GM19468 (cell line): ENCODE measurements around the gene VAV3.

ENCODE experiments used
- ATAC-seq: cut with Tn5 transposase; IDR thresholded peaks from one replicate; pipeline ENCODE4 v1.9.1; 2021; ENCODE audit warnings: mild to moderate bottlenecking, moderate library complexity, moderate number of reproducible peaks; ENCODE audit not compliant: unreplicated experiment; ENCODE audit errors: extremely low read depth

The VAV3 gene

DNA sequence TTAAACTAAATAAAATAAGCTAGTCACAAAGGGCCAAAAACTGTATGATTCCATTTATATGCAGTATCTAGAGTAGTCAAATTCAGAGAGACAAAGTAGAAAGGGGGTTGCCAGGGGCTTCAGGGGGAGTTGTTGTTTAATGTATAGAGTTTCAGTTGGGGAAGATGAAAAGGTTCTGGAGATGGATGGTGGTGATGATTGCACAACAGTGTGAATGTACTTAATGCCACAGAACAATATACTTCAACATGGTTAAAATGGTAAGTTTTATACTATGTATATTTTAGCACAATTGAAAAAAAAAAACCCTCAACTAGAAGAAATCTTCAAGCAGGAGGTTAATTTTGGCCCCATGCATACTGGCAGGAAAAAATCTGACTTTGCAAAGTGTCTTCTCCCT lies 24.3 kb downstream of the VAV3 start:
- no peak for ATAC-seq

- no peak for ATAC-seq
Observed at GRCh38 chr1:107940017-107940577, 24.9 kb downstream of the VAV3 start.

DNA sequence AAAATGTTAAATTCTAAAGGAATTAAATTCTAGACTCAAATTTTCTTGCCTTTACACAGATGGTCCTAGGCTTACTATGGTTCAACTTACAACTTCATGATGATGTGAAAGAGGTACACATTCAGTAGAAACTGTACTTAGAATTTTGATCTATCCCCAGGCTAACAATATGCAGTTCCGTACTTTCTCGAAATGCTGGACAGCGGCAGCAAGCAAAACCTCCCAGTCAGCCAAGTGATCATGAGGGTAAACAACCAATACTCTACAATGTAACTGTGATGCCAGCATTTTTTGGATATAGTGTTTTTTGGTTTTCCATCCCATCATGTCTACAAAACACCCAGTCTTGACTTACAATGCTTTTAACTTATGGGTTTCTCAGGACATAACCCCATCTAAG lies 25.7 kb downstream of the VAV3 start:
- no peak for ATAC-seq

- no peak for ATAC-seq
Observed at GRCh38 chr1:107936498-107937481, 28.2 kb downstream of the VAV3 start.

- ATAC-seq = peak; percentile 90
Observed at GRCh38 chr1:107935396-107936064, 29.4 kb downstream of the VAV3 start.

DNA sequence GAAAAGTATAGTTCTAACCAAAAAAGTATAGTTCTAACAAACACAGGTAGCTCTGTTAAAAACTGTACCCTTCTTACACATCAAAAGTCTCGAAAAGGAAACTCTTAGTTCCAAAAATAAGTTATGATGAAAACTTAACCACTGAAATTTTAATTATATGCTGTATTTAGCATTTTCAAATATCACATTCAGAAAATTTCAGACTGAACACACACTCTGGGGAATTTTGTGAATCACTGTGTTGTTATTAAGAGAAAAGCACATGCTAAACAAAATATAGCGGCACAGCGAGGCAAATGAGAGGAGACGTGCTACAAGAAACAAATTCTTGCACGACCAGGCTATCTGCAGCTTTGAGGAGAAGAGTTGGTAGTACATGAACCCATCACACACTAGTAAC lies 30.4 kb downstream of the VAV3 start:
- no peak for ATAC-seq

GRCh38 chr1:107933736-107934135 lies 31.2 kb downstream of the VAV3 start:
- no peak for ATAC-seq

GRCh38 chr1:107930292-107930691 lies 34.7 kb downstream of the VAV3 start:
- no peak for ATAC-seq

GRCh38 chr1:107927820-107928219 lies 37.2 kb downstream of the VAV3 start:
- no peak for ATAC-seq

DNA sequence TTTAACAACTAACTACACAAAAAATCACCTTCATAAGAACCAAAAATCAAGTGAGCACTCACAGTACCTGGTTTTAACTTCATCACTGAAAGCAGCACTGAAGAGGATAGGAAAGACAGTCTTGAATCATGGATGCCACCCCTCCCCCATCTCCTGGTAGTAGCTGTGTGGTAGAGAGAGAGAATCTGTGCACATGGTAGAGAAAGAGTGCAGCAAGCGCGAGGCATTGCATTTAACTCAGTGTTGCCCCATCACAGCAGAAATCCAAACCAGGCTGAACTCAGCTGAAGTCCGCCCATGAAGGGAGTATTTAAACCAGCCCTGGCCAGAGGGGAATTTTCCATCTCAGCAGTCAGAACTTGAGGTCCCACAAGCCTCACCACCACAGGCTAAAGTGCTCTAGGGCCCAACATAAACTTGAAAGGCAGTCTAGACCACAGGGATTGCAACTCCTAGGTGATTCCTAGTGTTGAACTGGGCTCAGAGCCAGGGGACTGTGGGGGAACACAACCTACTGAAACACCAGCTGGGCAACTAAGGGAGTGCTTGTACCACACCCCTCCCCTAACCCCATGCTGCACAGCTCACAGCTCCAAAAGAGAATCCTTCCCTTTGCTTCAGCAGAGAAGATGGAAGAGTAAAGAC lies 38.4 kb downstream of the VAV3 start:
- ATAC-seq = no peak

DNA sequence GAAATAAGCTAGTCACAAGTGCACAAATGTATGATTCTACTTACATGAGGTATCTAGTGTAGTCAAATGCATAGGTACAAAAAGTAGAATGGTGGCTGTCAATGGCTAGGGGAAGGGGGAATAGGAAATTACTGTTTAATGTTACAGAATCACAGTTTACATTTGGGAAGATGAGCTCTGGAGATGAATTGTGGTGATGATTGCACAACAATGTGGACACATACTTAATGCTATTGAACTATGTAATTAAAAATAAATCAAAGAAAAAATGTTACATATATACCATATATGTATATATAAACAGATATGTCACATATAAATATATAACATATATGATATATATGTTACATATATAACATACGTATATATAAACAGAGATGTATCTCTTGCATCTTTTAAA lies 39.4 kb downstream of the VAV3 start:
- ATAC-seq = no peak

- no peak for ATAC-seq
Observed at GRCh38 chr1:107920999-107921398, 44.0 kb downstream of the VAV3 start.

DNA sequence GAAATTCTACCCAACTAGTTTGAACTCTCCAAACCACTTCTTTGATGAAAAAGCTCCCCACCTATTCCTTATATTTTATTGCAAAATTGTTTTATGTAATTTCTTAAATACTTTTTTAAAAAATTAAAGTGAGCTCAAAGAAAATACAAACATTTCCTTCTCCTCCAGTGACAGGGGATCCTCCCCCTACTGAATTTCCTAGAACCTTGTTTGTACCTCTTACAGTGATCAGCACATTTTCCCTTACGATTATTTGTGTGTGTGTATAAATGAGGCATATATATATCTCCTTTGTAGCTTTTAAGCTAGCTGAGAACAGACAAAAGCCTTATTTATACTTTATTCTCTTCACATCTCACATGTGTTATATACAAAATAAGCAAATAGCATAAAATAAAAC lies 44.4 kb downstream of the VAV3 start:
- ATAC-seq = no peak

DNA sequence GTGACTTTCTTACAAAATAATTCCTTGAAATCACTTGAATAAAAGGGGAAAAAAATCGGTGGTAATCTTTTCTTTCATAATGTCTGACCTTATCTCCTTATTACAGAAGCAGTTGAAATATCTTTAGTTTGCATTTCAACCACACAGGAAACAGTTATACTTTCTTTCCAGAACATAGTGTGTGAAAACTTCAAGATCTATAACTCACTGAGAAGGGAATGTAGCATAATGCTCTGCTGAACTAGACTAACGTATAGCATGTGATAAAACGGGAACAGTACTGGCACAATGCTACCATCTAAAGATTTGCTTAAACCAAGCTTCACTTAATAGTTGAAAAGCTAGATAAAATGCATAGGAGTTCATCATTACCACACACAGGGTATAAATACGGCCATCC lies 45.0 kb downstream of the VAV3 start:
- no peak for ATAC-seq

GRCh38 chr1:107914119-107914765 lies 50.7 kb downstream of the VAV3 start:
- ATAC-seq = no peak

DNA sequence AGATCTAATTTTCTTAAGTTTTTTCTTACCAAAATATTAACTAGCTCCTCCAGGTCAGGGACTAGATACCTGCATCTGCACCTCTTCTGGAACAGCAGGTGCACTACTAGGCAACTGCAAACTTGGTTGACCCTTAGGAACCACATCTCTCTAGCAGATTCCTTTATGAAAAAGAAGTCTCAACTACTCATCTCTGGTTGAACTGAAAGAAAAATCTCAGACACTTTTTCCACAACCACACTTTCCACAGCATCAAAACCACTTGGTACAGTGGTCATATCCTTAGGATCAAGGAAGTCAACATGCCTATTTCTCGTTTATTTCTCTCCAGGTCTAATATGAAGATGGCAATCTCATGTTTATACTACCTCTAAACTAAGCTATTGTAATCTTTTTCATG lies 52.3 kb downstream of the VAV3 start:
- ATAC-seq = no peak

DNA sequence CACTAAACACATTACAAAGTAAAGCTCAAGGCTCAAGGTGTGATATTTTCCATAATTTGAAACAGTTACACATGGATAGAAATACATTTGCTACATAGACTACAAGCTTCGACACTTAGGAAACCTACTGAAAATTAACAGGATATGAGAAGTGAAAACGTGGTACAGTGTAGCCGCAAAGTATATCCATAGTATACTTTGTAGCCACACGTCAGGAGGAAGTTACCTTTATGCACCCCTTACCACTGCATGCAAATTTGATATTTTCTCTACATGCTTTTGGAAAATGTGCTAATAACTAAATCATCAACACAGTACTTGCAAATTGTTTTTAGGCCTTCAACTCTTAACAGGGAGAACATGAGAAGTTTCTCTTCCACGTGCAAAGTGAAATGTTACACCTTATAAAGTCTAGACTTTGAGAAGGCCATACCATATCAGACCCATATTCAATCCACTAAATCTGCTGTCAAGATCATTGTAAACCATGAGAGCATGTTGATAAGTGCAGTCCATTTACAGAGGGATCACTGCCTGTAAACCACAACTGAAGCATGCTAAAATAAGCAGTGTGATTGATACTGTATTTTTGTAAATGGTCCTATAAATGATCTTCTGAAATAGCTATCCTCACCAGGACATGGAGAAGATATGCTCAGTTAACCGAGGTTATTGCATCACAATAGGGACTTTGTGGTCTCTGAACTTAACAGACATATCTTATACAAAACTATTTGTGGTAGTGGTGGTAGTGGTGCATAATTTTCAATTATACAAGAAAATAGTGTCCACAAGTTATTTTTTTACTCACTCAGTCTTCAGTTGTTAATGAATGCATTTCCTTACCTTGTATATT lies 64.7 kb downstream of the VAV3 start:
- no peak for ATAC-seq

- ATAC-seq = no peak
Observed at GRCh38 chr1:107899655-107900054, 65.3 kb downstream of the VAV3 start.
